SK-N-SH treated with all-trans-retinoic acid at 6 μM for 48 hours (cell line): ENCODE results near the gene MOCS3.

Experiments used
- ATAC-seq: fragments of 200-7000 bp; cut with Tn5 transposase; 3 replicates; pipeline ENCODE4 v1.9.1; 2020; ENCODE audit warnings: mild to moderate bottlenecking, moderate library complexity
- ARNTL ChIP-seq: fragments of 450-650 bp; formaldehyde crosslinking; IDR thresholded peaks from 2 replicates; pipeline ENCODE4 v1.5.0; 2020; ENCODE audit warnings: low read depth, mild to moderate bottlenecking, moderate library complexity, borderline replicate concordance
- BACH2 ChIP-seq: fragments of 250-450 bp; sonication (Bioruptor Pico); IDR thresholded peaks from 2 replicates; pipeline ENCODE4 v1.9.0; 2021; ENCODE audit warnings: mild to moderate bottlenecking, borderline replicate concordance
- CSDC2 ChIP-seq: fragments of 250-450 bp; sonication (Bioruptor Pico); IDR thresholded peaks from 2 replicates; pipeline ENCODE4 v1.5.0; 2020; ENCODE audit warnings: mild to moderate bottlenecking, moderate library complexity
- ESRRG ChIP-seq: fragments of 250-450 bp; sonication (Bioruptor Pico); IDR thresholded peaks from 2 replicates; pipeline ENCODE4 v1.6.1; 2021; ENCODE audit warnings: mild to moderate bottlenecking
- GLIS3 ChIP-seq: fragments of 250-450 bp; sonication (Bioruptor Pico); IDR thresholded peaks from 2 replicates; pipeline ENCODE4 v1.5.0; 2020; ENCODE audit warnings: mild to moderate bottlenecking, moderate library complexity
- ISL1 ChIP-seq: fragments of 250-450 bp; sonication (Bioruptor Pico); IDR thresholded peaks from 2 replicates; pipeline ENCODE4 v2.1.2; 2022; ENCODE audit warnings: mild to moderate bottlenecking, moderate library complexity
- OSR1 ChIP-seq: fragments of 250-450 bp; sonication (Bioruptor Pico); IDR thresholded peaks from 2 replicates; pipeline ENCODE4 v1.8.0; 2022; ENCODE audit warnings: moderate library complexity, mild to moderate bottlenecking, inconsistent platforms
- PPARA ChIP-seq: fragments of 250-450 bp; sonication (Bioruptor Pico); IDR thresholded peaks from 2 replicates; pipeline ENCODE4 v1.5.0; 2020; ENCODE audit warnings: mild to moderate bottlenecking, borderline replicate concordance
- RARB ChIP-seq: fragments of 250-450 bp; sonication (Bioruptor Pico); IDR thresholded peaks from 2 replicates; pipeline ENCODE4 v1.8.0; 2021; ENCODE audit warnings: mild to moderate bottlenecking, moderate library complexity
- SNAI2 ChIP-seq: fragments of 250-450 bp; sonication (Bioruptor Pico); IDR thresholded peaks from 2 replicates; pipeline ENCODE4 v1.5.0; 2020; ENCODE audit warnings: mild to moderate bottlenecking, moderate library complexity
- TCF4 ChIP-seq: fragments of 250-450 bp; sonication (Bioruptor Pico); IDR thresholded peaks from 2 replicates; pipeline ENCODE4 v1.8.0; 2021; ENCODE audit warnings: mild to moderate bottlenecking, moderate library complexity, borderline replicate concordance
- TOX ChIP-seq: fragments of 250-450 bp; sonication (Bioruptor Pico); IDR thresholded peaks from 2 replicates; pipeline ENCODE4 v1.8.0; 2021; ENCODE audit warnings: mild to moderate bottlenecking, moderate library complexity, borderline replicate concordance
- ZC3H10 ChIP-seq: fragments of 250-450 bp; sonication (Bioruptor Pico); IDR thresholded peaks from 2 replicates; pipeline ENCODE4 v1.5.1; 2021; ENCODE audit warnings: mild to moderate bottlenecking, moderate library complexity
- ZFP3 ChIP-seq: fragments of 250-450 bp; sonication (Bioruptor Pico); IDR thresholded peaks from 2 replicates; pipeline ENCODE4 v1.5.0; 2020; ENCODE audit warnings: mild to moderate bottlenecking, moderate library complexity
- ZFP30 ChIP-seq: fragments of 450-650 bp; formaldehyde crosslinking; IDR thresholded peaks from 2 replicates; pipeline ENCODE4 v1.5.0; 2022; ENCODE audit warnings: mild to moderate bottlenecking, moderate library complexity
- ZNF565 ChIP-seq: fragments of 450-650 bp; formaldehyde crosslinking; conservative IDR thresholded peaks from 2 replicates; pipeline ENCODE4 v1.5.0; 2020; ENCODE audit warnings: low read depth, mild to moderate bottlenecking, moderate library complexity
- ZNF70 ChIP-seq: fragments of 450-650 bp; formaldehyde crosslinking; IDR thresholded peaks from 2 replicates; pipeline ENCODE4 v1.5.0; 2020; ENCODE audit warnings: mild to moderate bottlenecking, moderate library complexity
- ZNF8 ChIP-seq: fragments of 450-650 bp; formaldehyde crosslinking; IDR thresholded peaks from 2 replicates; pipeline ENCODE4 v1.5.0; 2020; ENCODE audit warnings: mild to moderate bottlenecking, moderate library complexity
- TF ChIP-seq, protein P1 (sequence below): fragments of 250-450 bp; sonication (Bioruptor Pico); IDR thresholded peaks from 2 replicates; pipeline ENCODE4 v1.8.0; 2020; ENCODE audit warnings: mild to moderate bottlenecking, moderate library complexity, borderline replicate concordance
- TF ChIP-seq, protein P2 (sequence below): fragments of 250-450 bp; sonication (Bioruptor Pico); IDR thresholded peaks from 2 replicates; pipeline ENCODE4 v1.5.1; 2021; ENCODE audit warnings: mild to moderate bottlenecking, moderate library complexity
- TF ChIP-seq, protein P3 (sequence below): fragments of 250-450 bp; sonication (Bioruptor Pico); IDR thresholded peaks from 2 replicates; pipeline ENCODE4 v1.5.0; 2020; ENCODE audit warnings: mild to moderate bottlenecking, moderate library complexity
- TF ChIP-seq, protein P4 (sequence below): fragments of 250-450 bp; sonication (Bioruptor Pico); IDR thresholded peaks from 2 replicates; pipeline ENCODE4 v1.8.0; 2021; ENCODE audit warnings: low read depth, mild to moderate bottlenecking, moderate library complexity, borderline replicate concordance

Gene MOCS3

DNA sequence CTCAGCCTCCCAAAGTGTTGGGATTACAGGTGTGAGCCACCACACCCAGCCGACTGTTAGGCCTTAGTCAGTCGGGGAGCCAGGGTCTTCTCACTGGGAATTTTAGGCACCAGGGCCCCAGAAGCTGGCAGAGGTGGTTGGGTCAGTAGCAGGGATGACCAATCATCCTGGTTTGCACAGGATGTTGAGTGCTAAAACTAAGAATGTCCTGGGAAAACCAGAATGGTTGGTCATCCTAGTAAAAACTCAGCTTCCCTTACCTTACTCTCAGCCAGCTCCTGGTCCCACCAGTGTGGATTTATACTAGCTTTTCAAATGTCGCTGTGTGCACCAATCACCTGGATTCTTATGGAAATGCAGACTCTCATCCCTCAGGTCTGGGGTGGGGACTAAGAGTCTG lies 32.5 kb downstream of the MOCS3 start:
- ATAC-seq = no peak
- TF ChIP-seq, protein P1, sequence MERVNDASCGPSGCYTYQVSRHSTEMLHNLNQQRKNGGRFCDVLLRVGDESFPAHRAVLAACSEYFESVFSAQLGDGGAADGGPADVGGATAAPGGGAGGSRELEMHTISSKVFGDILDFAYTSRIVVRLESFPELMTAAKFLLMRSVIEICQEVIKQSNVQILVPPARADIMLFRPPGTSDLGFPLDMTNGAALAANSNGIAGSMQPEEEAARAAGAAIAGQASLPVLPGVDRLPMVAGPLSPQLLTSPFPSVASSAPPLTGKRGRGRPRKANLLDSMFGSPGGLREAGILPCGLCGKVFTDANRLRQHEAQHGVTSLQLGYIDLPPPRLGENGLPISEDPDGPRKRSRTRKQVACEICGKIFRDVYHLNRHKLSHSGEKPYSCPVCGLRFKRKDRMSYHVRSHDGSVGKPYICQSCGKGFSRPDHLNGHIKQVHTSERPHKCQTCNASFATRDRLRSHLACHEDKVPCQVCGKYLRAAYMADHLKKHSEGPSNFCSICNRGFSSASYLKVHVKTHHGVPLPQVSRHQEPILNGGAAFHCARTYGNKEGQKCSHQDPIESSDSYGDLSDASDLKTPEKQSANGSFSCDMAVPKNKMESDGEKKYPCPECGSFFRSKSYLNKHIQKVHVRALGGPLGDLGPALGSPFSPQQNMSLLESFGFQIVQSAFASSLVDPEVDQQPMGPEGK (CRISPR knock-in tag) = no peak
- no peak for TF ChIP-seq ISL1 (CRISPR knock-in tag)
- TF ChIP-seq ZNF565 (CRISPR knock-in tag) = no peak
- TF ChIP-seq ZC3H10 (CRISPR knock-in tag) = no peak
- TF ChIP-seq PPARA (CRISPR knock-in tag) = no peak
- TF ChIP-seq ZFP3 (CRISPR knock-in tag) = no peak
- no peak for TF ChIP-seq ARNTL (CRISPR knock-in tag)
- no peak for TF ChIP-seq ZNF8 (CRISPR knock-in tag)
- TF ChIP-seq ESRRG = no peak
- TF ChIP-seq RARB = no peak
- TF ChIP-seq, protein P2, sequence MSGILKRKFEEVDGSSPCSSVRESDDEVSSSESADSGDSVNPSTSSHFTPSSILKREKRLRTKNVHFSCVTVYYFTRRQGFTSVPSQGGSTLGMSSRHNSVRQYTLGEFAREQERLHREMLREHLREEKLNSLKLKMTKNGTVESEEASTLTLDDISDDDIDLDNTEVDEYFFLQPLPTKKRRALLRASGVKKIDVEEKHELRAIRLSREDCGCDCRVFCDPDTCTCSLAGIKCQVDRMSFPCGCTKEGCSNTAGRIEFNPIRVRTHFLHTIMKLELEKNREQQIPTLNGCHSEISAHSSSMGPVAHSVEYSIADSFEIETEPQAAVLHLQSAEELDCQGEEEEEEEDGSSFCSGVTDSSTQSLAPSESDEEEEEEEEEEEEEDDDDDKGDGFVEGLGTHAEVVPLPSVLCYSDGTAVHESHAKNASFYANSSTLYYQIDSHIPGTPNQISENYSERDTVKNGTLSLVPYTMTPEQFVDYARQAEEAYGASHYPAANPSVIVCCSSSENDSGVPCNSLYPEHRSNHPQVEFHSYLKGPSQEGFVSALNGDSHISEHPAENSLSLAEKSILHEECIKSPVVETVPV (CRISPR knock-in tag) = no peak
- TF ChIP-seq ZFP30 (CRISPR knock-in tag) = no peak
- TF ChIP-seq TCF4 (CRISPR knock-in tag) = no peak
- no peak for TF ChIP-seq BACH2 (CRISPR knock-in tag)
- no peak for TF ChIP-seq SNAI2
- TF ChIP-seq GLIS3 (CRISPR knock-in tag) = no peak
- TF ChIP-seq ZNF70 = no peak

DNA sequence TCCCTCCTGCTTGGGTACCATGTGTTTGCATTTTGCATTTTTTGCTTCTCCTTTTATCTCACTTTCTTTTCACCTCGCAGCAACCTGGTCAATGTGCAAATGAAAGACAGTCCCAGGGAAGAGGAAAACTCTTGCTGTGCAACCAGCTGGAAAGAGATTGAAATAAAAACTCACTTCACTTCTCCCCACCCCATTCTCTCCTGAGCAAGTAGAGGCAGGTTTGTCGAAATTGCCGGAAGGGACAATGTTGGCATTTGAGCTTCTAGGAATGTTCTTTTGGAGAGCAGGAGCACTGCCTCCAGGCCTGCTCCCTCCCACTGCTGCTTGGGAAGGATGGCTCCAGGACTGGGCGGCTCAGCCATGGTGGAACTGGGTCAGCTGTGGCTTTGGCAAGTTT lies 33.7 kb downstream of the MOCS3 start:
- TF ChIP-seq SNAI2 (no peak), GLIS3 (CRISPR knock-in tag) (no peak), TCF4 (CRISPR knock-in tag) (no peak), ARNTL (CRISPR knock-in tag) (no peak), BACH2 (CRISPR knock-in tag) (no peak), ZFP30 (CRISPR knock-in tag) (no peak), ZNF70 (no peak), RARB (no peak), TOX (CRISPR knock-in tag) (no peak), ISL1 (CRISPR knock-in tag) (no peak)
- TF ChIP-seq, protein P1 (CRISPR knock-in tag) = no peak
- TF ChIP-seq, protein P3, sequence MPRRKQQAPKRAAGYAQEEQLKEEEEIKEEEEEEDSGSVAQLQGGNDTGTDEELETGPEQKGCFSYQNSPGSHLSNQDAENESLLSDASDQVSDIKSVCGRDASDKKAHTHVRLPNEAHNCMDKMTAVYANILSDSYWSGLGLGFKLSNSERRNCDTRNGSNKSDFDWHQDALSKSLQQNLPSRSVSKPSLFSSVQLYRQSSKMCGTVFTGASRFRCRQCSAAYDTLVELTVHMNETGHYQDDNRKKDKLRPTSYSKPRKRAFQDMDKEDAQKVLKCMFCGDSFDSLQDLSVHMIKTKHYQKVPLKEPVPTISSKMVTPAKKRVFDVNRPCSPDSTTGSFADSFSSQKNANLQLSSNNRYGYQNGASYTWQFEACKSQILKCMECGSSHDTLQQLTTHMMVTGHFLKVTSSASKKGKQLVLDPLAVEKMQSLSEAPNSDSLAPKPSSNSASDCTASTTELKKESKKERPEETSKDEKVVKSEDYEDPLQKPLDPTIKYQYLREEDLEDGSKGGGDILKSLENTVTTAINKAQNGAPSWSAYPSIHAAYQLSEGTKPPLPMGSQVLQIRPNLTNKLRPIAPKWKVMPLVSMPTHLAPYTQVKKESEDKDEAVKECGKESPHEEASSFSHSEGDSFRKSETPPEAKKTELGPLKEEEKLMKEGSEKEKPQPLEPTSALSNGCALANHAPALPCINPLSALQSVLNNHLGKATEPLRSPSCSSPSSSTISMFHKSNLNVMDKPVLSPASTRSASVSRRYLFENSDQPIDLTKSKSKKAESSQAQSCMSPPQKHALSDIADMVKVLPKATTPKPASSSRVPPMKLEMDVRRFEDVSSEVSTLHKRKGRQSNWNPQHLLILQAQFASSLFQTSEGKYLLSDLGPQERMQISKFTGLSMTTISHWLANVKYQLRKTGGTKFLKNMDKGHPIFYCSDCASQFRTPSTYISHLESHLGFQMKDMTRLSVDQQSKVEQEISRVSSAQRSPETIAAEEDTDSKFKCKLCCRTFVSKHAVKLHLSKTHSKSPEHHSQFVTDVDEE = no peak
- no peak for ATAC-seq

DNA sequence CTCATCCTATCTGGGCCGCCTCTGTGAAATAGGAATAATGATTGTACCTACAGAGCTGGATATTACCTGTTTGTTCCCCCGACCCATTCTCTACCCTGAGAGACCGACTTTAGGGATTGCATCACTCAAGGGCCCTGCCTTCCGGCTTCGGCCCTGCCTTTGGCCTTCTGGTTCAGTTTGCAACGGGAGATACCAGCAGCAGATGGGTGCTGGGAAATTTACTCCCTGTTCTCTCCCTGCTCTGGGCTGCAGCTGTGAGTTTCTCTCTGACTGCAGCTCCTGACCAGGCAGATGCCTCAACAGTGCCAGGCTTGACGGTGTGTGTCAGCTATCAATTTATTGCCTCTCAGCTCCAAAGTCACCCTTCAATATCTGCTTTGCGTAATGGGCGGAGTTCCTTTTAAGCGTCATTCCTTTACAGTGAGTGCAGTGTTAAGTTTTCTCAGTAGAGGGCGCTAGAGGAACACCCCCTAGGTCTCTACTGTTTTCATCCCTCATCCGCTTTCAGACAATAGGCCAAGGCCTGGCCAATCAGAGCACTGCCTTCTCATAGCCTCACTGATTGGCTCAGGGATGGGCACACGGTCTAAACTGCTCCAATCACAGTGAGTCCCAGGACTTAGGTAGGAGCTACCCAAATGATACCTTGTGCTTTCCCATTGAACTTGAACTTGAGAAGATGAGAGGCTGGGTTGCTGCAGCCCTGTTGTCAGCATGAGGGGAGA lies 34.3 kb downstream of the MOCS3 start:
- TF ChIP-seq ZFP3 (CRISPR knock-in tag) (no peak), GLIS3 (CRISPR knock-in tag) (no peak), ESRRG (no peak), RARB (no peak), ZNF565 (CRISPR knock-in tag) (no peak), SNAI2 (no peak), TCF4 (CRISPR knock-in tag) (no peak), ZNF8 (CRISPR knock-in tag) (no peak), BACH2 (CRISPR knock-in tag) (no peak), ARNTL (CRISPR knock-in tag) (no peak), ISL1 (CRISPR knock-in tag) (no peak), ZC3H10 (CRISPR knock-in tag) (no peak), OSR1 (no peak), CSDC2 (CRISPR knock-in tag) (no peak), ZNF70 (no peak), TOX (CRISPR knock-in tag) (no peak)
- TF ChIP-seq, protein P3 = no peak
- TF ChIP-seq, protein P4, sequence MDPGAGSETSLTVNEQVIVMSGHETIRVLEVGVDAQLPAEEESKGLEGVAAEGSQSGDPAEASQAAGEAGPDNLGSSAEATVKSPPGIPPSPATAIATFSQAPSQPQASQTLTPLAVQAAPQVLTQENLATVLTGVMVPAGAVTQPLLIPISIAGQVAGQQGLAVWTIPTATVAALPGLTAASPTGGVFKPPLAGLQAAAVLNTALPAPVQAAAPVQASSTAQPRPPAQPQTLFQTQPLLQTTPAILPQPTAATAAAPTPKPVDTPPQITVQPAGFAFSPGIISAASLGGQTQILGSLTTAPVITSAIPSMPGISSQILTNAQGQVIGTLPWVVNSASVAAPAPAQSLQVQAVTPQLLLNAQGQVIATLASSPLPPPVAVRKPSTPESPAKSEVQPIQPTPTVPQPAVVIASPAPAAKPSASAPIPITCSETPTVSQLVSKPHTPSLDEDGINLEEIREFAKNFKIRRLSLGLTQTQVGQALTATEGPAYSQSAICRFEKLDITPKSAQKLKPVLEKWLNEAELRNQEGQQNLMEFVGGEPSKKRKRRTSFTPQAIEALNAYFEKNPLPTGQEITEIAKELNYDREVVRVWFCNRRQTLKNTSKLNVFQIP = no peak
- peak; percentile 89 for ATAC-seq
